ENCODE results near the gene NRP1.

DNA sequence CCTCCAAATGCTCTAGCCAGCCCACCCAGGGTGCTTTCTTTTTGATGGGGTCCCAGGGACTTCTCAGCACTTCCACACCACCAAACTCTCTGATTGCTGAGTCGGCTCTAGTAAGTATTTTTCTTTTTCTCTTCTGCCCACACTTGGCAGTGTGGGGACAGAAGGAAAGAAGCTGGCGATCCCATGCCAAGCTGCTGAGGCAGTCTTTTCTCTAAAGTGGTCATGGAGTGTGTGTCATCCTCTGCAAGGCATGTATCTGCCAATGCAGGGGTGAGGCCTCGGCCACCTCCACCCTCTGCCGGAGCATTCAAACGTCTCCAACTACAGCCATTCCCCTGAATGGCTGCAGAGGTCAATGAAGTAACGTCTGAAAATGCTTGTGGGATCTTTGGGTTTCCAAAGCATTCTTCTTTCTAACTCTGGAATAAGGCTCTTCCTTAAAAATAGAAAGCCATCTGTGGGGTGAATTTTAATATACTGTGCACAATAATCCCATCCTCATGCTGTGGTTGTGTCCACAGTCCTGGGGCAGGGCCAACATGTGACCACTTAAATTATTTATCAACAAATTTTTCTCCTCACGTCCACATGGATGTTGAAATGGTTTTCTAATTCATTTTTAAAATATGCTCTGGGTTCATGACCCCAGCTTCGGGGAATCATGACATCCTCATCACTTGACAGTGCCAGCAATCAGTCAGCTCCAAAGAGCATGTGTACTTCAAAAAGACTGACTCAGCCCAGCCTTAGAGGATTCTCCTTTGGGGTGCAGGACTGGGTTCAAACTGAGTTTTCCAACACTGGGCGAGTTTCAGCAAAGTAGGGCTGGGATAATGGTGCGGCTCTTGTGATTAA, 205.1 kb downstream of the NRP1 start:
- TF ChIP-seq, protein P1, sequence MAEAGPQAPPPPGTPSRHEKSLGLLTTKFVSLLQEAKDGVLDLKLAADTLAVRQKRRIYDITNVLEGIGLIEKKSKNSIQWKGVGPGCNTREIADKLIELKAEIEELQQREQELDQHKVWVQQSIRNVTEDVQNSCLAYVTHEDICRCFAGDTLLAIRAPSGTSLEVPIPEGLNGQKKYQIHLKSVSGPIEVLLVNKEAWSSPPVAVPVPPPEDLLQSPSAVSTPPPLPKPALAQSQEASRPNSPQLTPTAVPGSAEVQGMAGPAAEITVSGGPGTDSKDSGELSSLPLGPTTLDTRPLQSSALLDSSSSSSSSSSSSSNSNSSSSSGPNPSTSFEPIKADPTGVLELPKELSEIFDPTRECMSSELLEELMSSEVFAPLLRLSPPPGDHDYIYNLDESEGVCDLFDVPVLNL (CRISPR knock-in tag; IDR thresholded peaks at IDR 0.05; ENCODE audit: borderline replicate concordance, low read depth), result no peak
- TF ChIP-seq, protein P2, sequence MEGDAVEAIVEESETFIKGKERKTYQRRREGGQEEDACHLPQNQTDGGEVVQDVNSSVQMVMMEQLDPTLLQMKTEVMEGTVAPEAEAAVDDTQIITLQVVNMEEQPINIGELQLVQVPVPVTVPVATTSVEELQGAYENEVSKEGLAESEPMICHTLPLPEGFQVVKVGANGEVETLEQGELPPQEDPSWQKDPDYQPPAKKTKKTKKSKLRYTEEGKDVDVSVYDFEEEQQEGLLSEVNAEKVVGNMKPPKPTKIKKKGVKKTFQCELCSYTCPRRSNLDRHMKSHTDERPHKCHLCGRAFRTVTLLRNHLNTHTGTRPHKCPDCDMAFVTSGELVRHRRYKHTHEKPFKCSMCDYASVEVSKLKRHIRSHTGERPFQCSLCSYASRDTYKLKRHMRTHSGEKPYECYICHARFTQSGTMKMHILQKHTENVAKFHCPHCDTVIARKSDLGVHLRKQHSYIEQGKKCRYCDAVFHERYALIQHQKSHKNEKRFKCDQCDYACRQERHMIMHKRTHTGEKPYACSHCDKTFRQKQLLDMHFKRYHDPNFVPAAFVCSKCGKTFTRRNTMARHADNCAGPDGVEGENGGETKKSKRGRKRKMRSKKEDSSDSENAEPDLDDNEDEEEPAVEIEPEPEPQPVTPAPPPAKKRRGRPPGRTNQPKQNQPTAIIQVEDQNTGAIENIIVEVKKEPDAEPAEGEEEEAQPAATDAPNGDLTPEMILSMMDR (IDR thresholded peaks at IDR 0.05), result no peak

Measured in WTC11 (cell line).